Measurements from ENCODE around the gene AACS.
"Not testable (repeated sequence)": the region's sequence is repeated elsewhere in the genome, so short reads cannot be mapped to it uniquely, and the experiment has no call there.

The AACS gene

DNA sequence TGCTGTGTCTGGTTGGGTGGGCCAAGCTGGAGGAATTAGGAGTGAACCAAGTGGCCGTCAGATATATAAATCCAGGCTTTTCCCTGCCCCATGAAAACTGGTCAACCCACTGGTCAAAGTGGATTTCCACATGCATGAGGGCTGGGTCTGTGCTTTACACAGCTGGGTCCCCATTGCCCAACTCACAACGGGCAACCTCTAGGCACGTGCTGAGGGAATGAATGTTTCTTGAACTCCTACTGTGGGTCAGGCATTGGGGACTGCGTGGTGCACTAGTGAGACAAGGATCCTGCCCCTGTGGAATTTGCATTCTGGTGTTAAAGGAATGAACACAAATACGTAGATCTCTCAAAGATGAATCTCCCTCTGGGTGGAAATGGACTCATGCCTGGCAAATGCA lies 7.5 kb upstream of the AACS start:
- DNase-seq: no peak

DNA sequence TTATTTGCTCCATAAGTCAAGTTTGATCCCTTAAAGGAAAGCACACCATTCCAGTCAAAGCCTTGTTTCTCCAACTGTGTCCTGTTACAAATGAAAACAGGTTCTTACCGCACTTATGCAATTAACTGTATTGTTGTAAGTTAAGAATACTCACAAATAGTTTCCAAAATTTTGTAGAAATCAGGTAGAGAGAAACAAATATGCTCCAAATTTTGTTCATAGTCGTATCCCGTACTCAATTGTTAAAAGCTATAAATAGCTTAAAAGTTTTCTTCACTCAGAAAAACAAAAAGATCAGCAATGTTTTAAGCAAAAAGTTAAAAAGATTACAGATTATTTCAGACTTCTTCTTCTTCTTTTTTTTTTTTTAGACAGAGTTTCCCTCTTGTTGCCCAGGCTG lies 4.0 kb upstream of the AACS start:
- no peak for DNase-seq

DNA sequence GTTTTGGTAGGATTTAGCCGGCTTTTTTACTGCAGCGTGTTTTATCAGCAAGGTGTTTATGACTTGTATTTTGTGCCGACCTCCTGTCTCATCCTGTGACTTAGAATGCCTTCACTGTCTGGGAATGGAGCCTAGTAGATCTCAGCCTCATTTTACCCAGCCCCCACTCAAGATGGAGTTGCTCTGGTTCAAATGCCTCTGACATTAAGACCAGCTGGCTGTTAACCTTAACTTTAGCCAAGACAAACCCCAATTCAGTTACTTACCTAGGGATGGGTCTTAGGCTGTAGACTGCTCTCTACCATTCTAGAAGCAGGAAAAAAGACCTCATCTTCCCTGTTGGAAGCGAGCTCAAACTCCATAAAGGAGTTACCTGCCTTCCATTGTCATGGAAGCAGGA lies 1.7 kb upstream of the AACS start:
- DNase-seq: not testable (repeated sequence)

DNA sequence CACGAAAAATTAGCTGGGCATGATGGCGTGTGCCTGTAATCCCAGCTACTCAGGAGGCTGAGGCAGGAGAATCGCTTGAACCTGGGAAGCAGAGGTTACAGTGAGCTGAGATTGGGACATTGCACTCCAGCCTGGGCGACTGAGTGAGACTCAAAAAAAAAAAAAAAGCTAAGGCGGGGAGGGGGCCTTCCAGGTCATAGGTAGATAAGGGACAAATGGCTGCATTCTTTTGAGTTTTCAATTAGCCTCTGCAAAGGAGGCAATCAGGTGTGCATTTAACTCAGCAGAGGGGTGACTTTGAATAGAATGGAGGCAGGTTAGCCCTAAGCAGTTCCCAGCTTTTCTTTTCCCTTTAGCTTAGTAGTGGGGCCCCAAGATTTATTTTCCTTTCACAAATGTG lies 743 bp upstream of the AACS start:
- no peak for DNase-seq

DNA sequence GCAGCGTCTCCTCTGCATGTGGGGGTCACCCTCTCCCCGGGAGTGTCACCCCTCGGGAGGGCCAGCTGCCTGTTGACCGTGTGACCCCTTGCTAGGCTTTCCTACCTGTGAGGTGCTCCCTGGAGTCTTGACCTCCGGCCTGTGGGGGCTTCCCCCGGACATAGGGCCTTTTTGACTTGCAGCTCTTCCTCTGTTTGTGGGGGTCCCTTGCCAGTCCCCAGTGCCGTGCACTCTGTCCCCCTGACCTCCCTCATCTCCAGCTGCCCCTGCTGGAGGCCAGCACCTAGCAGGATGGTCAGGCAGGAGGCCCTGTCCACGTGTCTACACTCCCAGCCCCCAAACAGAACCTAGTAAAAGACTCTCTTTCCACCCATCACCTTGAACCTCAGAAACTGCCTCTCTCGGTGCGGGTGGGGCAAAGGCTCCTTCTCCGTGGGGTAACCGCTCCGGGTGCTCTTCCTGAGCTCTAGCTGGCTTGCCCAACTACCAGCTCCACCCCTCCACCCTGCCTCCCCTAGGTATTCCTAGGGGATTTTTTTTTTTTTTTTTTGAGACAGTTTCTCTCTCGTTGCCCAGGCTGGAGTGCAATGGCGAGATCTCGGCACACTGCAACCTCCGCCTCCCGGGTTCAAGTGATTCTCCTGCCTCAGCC lies 810 bp downstream of the AACS start:
- no peak for DNase-seq

DNA sequence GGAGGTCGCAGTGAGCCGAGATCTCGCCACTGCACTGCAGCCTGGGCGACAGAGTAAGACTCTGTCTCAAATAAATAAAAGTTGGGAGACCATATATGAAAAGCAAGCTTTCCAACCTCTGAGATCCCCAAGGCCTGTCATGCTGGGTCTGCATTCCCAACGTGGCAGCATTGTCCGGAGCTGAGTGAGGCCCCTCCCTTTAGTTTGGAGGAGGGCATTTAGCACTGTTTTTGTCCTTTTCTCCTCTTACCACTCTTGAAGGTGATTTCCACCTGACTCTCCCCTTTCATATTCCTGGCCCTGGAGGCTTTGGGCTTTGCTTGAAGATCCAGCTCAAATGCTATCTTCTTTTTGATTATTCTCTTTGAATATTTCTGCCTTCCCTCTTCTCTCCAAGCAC lies 3.2 kb downstream of the AACS start:
- no peak for DNase-seq

DNA sequence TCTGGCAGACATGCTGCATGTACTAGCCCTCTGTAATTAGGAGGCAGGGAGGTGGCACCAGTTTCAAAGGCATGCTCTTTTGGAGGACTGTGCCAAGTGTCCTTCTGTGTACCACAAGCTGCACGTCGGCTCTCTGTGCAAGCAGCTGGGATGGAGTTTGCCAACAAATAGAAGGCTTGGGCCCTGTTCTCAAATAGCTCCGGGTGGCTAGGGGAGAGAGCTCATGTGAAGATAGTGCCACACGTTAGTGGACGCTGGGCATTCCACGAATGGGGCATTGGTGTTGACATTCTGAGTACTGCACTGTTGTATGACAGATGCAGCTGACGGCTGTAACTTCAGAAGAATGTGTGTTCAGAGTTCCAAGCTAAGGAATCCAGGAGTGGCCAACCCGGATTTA lies 4.4 kb downstream of the AACS start:
- DNase-seq: no peak

DNA sequence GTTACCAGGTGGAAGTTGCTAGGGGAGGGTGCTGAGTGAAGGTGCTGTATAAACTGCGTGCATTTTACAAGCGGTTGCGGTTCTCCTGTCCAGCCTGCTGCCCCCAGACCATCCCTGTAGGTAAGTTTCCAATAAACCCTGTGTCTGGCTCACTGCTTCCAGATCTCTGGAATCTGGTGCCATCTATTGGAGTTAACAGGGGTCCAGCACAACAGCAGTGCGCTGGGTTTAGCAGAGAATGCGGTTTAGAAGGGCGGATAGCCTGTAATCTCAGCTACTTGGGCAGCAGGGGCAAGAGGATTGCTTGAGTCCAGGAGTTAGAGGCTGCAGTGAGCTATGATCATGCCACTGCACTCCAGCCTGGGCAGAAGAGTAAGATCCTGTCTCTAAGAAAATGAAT lies 4.9 kb downstream of the AACS start:
- DNase-seq: no peak

DNA sequence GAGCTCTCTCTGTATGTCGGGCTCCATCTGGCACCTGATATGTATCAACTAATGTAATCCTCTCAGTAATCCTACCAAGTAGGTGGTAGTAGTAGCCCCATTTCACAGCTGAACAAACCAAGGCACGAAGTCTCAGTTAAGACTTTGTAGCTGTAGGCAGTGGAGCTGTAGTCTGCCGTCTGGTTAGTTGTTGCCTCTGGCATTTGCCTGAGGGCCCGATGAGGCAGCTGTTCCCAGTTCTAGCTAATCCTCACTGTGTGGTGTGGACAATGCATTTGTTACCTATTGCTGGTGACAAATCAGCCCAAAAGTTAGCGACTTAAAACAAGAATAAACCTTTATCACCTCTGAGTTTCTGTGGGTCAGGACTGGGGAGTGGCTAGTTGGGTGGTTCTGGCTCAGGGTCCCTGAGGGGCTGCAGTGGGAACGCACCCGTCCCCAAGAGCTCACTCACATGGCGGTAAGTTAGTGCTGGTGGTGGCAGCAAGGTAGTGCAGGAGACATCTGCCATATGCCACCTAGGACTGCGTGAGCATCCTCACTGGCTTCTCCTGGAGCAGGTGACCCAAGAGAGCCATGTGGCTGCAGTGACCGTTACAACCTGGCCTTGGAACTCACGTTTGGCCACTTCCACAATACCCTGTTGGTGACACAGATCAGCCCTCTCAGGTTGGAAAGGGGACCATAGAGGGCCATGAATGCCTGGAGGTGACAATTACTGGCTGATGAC lies 5.6 kb downstream of the AACS start:
- no peak for DNase-seq

DNA sequence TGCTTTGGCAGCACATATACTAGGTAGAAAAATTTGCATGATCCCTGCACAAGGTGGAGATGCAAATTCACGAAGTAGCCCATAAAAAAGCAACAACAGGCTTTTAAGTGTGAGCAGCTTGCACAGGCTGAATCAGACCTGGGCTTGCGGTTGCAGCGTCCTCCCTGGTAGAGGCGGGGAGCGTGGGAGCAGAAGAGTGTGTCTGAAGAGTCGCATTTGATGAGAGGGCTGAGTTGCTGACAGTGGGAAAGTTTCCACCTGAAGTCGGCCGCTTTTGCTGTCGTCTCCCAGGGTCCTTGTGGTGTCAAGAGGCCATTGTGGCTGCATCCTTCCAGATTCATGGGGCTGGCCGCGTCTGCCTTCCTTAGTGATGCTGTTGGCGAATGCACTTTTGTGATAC lies 6.2 kb downstream of the AACS start:
- DNase-seq: no peak

DNA sequence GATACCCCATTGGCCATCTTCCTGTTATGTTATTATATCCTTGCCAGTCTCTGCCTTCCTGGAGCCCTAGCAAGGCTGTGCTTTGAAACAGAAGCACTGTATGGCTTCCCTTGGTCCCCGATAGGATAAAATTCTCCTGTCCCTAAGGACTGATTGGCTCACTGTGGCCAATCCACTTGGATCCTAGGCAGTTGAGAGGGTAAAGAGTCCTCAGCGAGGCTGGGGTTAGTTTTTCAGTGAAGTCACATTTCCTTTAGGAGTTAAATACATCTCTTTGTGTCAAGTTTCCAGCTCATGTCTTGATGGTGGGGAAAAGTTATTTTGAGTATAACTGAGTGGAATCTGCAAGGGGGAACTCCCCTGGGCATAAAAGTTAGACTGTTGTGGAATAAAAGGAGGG lies 7.3 kb downstream of the AACS start:
- DNase-seq: no peak

DNA sequence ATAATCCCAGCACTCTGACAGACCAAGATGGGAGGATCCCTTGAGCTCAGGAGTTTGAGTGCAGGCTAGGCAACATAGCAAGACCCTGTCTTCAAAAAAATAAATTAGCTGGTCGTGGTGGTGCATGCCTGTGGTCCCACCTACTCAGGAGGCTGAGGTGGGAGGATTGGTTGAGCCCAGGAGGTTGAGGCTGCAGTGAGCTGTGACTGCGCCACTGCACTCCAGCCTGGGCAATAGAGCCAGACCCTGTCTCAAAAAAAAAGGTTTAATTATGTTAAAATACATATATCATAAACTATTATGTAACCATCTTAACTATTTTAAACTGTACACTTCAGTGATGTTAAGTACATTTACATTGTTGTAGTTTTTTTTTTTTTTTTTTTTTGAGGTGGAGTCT lies 9.1 kb downstream of the AACS start:
- not testable (repeated sequence) for DNase-seq

DNA sequence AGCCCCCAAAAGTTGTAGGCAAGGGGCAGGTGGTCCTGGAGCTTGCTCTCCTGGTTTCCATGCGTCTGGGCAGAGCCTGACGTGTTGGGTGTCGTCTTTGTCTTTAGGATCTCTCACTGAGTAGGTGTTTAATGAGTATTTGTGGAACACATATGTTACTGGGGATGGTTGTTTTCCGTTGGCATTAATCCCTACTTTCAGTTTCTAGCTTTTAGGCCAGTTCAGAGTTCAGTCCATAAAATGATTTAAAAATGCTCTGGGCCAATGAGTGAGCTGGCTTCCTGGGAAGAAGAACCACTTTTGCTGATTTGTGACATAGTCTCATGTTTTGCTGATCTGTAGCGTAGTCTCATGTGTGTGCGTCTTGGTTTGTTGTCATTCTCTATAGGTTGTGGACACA lies 10.9 kb downstream of the AACS start:
- DNase-seq: no peak

DNA sequence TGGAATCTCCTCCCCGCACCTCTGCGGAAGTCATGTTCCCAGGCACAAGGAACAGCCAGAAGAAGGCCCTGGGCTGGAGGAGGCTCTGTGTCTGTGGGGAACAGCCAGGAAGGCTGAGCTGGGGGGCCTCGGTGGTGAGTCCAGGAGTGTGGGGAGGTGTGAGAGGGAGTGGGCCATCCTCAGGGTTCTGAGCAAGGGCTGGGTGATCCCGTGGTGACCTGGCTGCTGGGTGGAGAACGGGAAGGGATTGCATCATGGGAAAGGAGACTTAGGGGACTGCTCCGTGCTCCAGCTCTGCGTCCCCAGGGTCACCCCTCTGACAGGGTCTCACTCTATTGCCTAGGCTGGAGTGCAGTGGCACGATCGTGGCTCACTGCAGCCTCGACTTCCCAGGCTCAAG lies 13.8 kb downstream of the AACS start:
- DNase-seq: no peak

DNA sequence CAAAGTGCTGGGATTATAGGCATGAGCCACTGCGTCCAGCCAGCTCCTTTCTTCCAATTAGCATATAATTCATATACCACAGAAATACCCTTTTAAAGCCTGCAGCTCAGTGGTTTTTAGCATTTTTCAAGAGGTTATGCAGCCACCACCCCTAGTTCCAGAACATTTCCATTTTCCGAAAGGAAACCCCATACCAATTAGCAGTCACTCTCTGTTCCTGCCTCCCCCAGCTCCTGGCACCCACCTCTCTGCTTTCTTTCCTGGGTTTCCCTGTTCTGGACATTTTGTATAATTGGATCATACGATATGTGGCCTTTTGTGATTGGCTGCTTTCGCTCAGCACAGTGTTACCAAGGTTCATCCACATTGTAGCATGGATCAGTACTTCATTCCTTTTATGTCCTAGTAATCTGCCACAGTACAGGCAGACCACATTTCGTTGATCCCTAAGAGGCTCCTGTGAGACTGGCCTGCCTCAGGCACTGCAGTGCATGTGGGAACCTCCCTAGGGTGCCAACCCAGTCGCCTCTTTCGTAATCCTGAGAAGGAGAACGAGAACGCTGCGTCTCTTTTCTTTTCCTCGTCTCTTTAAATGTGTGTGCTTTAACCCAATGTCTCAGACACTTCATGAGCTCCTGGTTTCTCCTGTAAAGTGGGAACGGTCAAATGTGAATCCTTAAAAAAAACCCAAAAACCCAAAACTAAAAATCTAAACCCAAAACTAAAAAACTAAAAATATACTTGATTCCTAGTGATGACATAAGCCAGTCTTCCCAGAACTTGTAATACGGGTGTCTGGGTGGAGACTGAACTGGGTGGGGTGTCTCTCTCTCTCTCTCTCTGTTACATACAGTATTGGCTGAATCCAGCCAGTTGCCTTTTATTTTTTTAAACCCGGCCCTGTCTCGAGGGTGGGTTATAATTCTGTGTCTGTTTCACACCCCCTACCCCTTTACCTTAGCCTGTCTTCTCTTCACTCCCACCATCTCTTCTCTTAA lies 14.7 kb downstream of the AACS start:
- no peak for DNase-seq

DNA sequence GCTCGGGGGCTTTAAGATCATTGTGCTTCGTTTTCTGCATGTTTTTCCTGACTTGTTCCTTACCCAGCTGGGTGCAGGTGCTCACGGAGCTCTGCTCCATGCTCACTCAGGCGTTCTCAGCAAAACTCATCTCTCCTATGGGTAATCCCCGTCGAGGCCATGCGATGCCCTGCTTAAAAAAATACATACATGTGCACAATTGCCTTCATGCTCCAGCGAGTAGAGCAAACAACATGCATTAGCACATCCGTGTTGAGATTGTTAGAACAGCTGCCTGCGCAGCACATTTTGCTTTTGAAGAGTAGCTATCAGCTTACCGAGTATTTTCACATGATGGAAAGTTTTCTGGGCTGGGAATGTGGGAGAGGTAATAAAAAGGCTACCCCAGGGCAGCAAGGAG lies 16.2 kb downstream of the AACS start:
- no peak for DNase-seq

DNA sequence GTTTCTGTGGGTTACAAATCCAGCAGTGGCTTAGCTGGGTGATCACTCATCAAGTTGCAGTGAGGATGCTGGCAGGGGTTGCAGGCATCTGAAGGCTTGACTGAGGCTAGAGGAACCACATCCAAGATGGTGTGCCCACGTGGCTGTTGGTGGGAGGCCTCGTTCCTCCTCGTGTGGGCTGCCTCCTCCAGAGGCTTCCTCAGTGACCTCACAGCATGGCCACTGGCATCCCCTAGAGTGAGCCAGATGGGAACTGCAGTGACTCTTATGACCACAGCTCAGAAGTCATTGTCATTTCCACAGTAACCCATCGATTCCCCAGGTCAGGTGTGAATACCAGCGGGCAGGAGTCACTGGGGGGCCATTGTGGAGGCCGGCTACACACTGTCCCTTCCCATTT lies 17.8 kb downstream of the AACS start:
- DNase-seq: no peak

DNA sequence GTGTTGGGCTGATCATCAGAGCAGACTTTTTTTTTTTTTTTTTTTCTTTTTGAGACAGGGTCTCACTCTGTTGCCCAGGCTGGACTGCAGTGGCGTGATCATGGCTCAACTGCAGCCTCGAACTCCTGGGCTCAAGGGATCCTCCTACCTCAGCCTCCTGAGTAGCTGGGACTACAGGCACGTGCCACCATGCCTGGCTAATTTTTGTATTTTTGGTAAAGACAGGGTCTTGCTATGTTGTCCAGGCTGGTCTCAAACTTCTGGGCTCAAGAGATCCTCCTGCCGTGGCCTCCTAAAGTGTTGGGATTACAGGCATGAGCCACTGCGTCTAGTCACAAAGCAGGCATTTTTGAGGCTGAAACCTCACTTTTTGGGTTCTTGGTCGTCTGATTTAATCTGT lies 23.0 kb downstream of the AACS start:
- DNase-seq: not testable (repeated sequence)

DNA sequence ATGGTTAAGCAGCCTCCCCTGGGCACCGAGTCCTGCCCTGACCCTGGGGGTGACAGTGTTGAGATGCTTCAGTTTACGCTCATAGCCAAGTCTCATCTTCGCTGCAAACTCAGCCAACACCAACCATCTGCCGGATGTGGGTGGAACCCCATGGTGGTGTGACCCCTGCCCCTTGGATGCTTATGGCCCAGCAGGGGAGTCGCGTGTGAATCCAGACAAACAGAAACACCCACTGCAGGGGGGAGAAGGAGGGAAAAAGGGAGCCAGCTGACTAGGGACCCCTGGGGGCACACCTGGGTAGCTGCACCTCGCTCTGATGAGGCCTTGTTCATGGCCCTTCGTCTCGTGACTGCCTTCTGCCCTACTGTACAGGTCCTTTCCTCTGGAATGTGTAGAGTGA lies 23.8 kb downstream of the AACS start:
- DNase-seq: no peak

DNA sequence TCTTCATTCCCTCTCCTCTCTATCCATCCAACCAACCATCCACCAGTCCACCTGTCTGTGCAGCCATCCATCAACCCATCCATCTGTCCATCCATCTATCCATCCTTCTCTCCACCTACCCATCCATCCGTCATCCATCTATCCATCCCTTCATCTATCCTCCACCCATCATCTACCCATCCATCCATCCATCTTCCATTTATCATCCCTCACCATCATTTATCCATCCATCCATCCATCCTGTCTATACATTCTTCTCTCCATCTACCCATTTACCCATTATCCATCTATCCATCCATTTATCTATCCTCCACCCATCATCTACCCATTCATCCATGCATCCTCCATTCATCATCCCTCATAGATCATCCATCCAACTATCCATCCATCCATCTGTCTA lies 24.4 kb downstream of the AACS start:
- no peak for DNase-seq

DNA sequence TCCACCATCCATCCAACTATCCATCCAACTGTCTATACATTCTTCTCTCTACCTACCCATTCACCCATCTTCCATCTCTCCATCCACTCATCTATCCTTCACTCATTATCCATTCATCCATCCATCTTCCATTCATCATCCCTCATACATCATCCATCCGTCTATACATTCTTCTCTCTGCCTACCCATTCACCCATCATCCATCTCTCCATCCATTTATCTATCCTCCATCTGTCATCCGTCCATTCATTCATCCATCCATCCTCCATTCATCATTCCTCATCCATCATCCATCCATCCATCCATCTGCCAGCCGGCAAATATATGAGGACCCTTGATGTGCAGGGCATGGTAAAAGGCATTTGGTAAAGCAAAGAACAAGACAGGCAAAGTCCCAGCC lies 25.2 kb downstream of the AACS start:
- no peak for DNase-seq

DNA sequence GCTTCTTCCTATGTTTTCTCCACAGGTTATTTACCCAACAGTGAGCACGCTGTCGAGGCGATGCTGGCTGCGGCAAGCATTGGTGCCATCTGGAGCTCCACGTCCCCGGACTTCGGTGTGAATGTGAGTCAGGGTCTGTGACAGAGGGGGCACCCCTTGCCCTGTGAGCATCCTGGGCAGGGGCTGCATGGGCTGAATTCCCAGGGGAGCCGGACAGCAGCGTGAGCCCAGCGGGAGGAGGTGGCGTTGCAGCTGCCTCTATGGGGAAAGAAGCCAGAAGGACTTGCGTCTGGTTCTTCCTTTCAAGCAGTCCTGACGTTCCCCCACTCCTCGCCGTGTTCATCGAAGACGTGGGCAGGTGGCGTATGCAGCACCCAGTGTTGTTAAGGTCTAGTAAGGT lies 26.2 kb downstream of the AACS start:
- no peak for DNase-seq

DNA sequence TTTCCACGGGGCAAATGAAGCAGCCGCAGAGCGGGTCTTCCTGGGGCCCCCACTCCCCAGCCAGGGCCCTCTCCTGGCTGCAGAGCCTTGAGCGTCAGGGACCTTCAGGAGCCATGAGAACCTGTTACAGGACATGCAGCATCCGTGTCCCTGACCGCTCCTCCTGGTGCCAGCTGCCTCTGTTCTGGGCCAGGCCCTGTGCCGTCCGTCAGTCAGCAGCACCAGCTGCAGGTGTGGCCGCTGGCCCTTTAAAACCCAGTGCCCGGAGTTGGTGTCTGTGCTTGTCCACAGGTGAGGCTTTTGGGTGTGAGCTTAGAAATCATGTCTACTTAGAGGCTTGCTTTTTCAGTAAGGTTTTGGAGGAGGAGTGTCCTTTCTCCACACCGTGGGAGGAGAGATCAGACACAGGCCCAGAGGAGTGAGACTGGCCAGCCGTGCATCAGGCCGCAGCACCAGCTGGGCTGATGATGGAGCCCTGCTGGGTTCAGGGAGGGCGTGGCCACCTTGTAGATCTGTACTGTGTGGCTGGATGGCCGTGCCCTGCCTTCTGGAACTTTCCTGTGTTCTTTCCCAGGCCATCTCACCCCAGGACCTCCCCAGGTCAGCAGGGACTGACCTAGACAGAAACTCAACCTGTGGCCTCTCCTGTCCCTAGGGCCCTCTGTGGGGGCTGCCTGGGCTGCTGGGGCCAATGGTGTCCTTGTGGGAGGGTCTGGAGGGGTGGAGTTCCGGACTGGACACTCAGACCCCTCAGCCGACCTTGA lies 27.1 kb downstream of the AACS start:
- DNase-seq: no peak

Measured in stimulated activated naive CD4-positive, alpha-beta T cell treated with Interleukin-2 at 50 U/mL for 16 hours (primary cell).